ENCODE measurements around the gene FAM228A.

FAM228A gene

DNA sequence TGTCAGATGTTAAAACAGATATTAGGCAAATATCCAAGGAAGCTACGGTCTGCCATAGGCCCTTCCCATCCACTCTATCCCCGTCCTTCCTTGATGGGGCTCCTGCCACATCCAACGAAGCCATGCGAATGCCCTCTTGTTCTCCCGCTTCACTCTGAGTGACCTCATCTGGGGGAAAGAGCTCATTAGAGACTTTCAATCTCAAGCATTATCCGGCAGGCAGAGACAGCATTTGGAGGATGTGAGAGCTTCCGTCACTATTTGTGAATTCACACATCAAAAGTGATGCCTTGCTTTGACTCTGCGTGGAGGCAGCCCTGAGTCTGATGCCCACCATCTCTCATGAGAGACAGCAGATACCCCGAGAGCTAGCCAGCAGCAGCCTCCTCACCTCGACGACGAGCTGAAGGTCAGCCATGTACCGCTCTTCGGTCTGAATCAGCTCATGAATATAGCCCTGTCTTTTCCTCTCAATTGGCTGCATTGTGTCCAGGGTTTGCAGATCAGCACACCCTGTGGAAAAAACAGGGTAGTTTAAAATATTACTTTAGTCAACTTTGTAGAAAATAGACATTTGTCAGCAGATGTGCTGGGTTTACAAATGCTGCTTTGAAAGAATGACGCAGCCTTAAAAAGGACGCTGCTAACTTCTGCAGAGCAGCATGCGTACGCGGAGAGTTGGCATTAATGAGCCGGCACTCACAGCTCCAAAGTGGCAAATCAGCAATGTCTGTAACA is 45.9 kb downstream of the FAM228A start:
- TF ChIP-seq, protein P1, sequence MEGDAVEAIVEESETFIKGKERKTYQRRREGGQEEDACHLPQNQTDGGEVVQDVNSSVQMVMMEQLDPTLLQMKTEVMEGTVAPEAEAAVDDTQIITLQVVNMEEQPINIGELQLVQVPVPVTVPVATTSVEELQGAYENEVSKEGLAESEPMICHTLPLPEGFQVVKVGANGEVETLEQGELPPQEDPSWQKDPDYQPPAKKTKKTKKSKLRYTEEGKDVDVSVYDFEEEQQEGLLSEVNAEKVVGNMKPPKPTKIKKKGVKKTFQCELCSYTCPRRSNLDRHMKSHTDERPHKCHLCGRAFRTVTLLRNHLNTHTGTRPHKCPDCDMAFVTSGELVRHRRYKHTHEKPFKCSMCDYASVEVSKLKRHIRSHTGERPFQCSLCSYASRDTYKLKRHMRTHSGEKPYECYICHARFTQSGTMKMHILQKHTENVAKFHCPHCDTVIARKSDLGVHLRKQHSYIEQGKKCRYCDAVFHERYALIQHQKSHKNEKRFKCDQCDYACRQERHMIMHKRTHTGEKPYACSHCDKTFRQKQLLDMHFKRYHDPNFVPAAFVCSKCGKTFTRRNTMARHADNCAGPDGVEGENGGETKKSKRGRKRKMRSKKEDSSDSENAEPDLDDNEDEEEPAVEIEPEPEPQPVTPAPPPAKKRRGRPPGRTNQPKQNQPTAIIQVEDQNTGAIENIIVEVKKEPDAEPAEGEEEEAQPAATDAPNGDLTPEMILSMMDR (IDR thresholded peaks at IDR 0.05; ENCODE audit: low read depth, low read length, missing control alignments): no peak
- H3K4me3 ChIP-seq (replicated peaks; ENCODE audit: low read depth, low read length): no peak overlapping the region
- DNase-seq (ENCODE audit: extremely low read depth, low read depth): no peak

GRCh38 chr2:24221343-24222050 is 46.6 kb downstream of the FAM228A start:
- H3K4me3 ChIP-seq (replicated peaks; ENCODE audit: low read depth, low read length): no peak overlapping the region
- TF ChIP-seq, protein P1 (IDR thresholded peaks at IDR 0.05; ENCODE audit: low read depth, low read length, missing control alignments): no peak
- no peak for DNase-seq (ENCODE audit: extremely low read depth, low read depth)

- H3K4me3 ChIP-seq (replicated peaks; ENCODE audit: low read depth, low read length): no peak overlapping the region
- TF ChIP-seq, protein P1 (IDR thresholded peaks at IDR 0.05; ENCODE audit: low read depth, low read length, missing control alignments): no peak
- DNase-seq (ENCODE audit: extremely low read depth, low read depth): no peak
Measured at GRCh38 chr2:24222946-24223345, 48.1 kb downstream of the FAM228A start.

DNA sequence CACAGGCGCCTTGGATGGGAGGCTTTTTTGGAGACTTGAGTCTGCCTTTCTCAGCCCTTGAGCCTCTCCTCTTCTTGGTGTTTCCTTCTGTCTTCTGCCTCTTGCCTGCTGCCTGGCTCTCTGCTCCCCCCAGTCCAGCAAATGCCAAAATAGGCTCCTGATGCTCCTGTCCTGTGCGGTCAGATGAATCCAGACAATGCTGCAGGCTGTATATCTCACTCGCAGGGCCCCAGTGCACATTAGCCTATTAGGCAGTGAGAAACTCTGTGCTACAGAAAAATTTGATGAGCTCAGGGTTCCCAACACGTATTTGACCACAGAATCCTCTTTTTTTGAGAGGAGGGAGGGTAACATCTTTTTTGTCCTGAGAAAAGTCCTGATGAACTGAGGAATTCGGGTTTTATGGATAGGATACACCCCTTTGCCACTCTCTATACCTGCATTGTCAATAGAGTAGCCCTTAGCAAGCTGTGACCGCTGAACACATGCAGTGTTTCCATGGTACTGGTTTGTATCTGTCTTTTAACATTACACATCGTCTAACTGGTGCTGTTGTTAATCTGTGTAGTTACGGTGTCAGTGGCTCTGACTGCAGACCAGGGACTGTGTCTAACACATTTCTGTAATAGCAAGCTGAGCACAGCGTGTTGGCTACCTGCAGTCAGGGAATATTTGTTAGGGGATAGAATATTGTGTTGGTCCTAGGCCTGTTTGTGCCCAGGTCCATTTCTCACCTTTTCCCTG is 50.8 kb downstream of the FAM228A start:
- no peak overlapping the region for H3K4me3 ChIP-seq (replicated peaks; ENCODE audit: low read depth, low read length)
- TF ChIP-seq, protein P1 (IDR thresholded peaks at IDR 0.05; ENCODE audit: low read depth, low read length, missing control alignments): no peak
- no peak for DNase-seq (ENCODE audit: extremely low read depth, low read depth)

GRCh38 chr2:24228470-24228869 is 53.6 kb downstream of the FAM228A start:
- no peak for DNase-seq (ENCODE audit: extremely low read depth, low read depth)
- no peak overlapping the region for H3K4me3 ChIP-seq (replicated peaks; ENCODE audit: low read depth, low read length)
- TF ChIP-seq, protein P1 (IDR thresholded peaks at IDR 0.05; ENCODE audit: low read depth, low read length, missing control alignments): peak; percentile 13

DNA sequence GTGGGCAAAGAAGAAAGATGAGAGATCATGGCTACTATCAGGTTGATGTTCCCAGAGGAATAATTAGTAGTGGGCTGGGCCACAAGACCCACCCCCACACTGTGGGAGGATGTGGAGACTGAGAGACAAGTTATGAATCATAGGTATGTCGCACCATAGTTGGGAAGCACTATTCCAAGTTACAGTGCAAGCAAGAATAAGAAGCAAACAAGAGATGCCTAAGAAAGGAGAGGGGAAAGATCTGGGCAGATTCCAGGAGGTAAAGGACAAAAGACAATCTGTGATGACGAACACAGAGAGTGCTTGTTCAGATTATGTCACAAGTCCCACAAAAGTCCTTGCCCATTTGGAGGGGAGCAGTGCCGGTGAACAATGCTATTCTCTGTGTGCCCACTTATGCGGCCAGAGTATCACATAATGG is 56.6 kb downstream of the FAM228A start:
- TF ChIP-seq, protein P1 (IDR thresholded peaks at IDR 0.05; ENCODE audit: low read depth, low read length, missing control alignments): no peak
- DNase-seq (ENCODE audit: extremely low read depth, low read depth): no peak
- no peak overlapping the region for H3K4me3 ChIP-seq (replicated peaks; ENCODE audit: low read depth, low read length)

Data from HFF-Myc (cell line).